GM12878 (cell line): Measurements from ENCODE around the gene GCNT2. TPM values are rescaled to one million over a fixed set of nuclear protein-coding genes. Genes with fewer than 3 reads are reported as not detected.

Source experiments
- EED ChIP-seq: sonication (generic); IDR thresholded peaks from 2 replicates; pipeline ENCODE4 v1.6.1; 2016; ENCODE audit warnings: antibody characterized with exemption, low read depth
- NFXL1 ChIP-seq: fragments of 450-650 bp; IDR thresholded peaks from 2 replicates; pipeline ENCODE4 v1.6.1; 2017; ENCODE audit warnings: antibody characterized with exemption, mild to moderate bottlenecking, borderline replicate concordance
- NR2C1 ChIP-seq: fragments of 450-650 bp; IDR thresholded peaks from 2 replicates; pipeline ENCODE4 v1.6.1; 2017; ENCODE audit warnings: antibody characterized with exemption, mild to moderate bottlenecking, moderate library complexity
- TAF1 ChIP-seq: IDR thresholded peaks from 2 replicates; pipeline ENCODE4 v1.6.1; 2011; ENCODE audit warnings: mild to moderate bottlenecking, low read depth, low read length, borderline replicate concordance
- polyA plus RNA-seq, 11 experiments: library from polyadenylated mRNA; depleted of rRNA in 4 of 11; unstranded in 6 of 11; stranded (reverse) in 5 of 11; fragments of >200 nt; fragmentation: Nextera tagmentation in 4 of 11; fragmentation: Illumina TruSeq in 1 of 11; extraction: Ambion mirVana in 4 of 11; extraction: Trizol in 1 of 11; gene quantifications; 1 replicate in 1 of 11; 2 replicates in 10 of 11; pipeline versions ENCODE4 v1.2.1 to v1.2.3, GENCODE V29; 2011 to 2016; ENCODE audit warnings: inconsistent platforms in 2 of 11, missing spikeins in 2 of 11, low read depth in 1 of 11
- total RNA-seq, 4 experiments: library from RNA; depleted of rRNA in 3 of 4; stranded (reverse); fragments of >200 nt in 3 of 4; fragmentation: Illumina TruSeq in 1 of 4; extraction: Trizol in 1 of 4; gene quantifications; 2 replicates each; pipeline versions ENCODE4 v1.2.1 to v1.2.3, GENCODE V29; 2013 to 2021
- TF ChIP-seq, protein P1 (sequence below): fragments of 450-650 bp; IDR thresholded peaks from 2 replicates; pipeline ENCODE4 v1.6.1; 2017; ENCODE audit warnings: low read depth, mild to moderate bottlenecking, moderate library complexity
- TF ChIP-seq, protein P2 (sequence below): IDR thresholded peaks from 2 replicates; pipeline ENCODE4 v1.6.1; 2012; ENCODE audit warnings: improper control_type of control experiment, low read depth, low read length; ENCODE audit not compliant: insufficient replicate concordance
- TF ChIP-seq, protein P3 (sequence below): IDR thresholded peaks from 2 replicates; pipeline ENCODE4 v1.6.1; 2012; ENCODE audit warnings: low read length, inconsistent platforms

The GCNT2 gene
- total and polyA plus RNA-seq, 10 of the 15 experiments (the other 5 are each of a cell fraction or from before 2014, with no cell fraction given) = 5.0 to 21.6 (median 11.9) TPM

DNA sequence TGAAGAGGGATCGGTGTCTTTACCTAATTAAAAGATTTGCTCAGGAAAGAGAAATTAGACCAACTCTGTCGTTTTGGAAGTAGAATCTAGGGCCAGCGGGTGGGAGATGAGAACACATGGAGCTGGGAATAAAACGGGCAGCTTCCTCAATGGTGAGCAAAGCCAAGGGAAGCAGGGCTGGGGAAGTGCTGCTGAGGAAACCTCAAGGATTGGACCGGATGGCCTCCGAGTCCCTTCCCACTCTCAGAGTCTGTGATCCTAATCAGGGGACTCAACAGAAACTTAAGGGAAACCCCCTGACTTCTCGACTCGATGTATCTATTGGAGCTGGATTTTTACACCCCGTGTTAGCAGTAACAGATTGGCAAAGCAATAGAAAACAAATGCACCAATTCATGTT lies 10.8 kb downstream of the GCNT2 start (continued):
- TF ChIP-seq, protein P1, sequence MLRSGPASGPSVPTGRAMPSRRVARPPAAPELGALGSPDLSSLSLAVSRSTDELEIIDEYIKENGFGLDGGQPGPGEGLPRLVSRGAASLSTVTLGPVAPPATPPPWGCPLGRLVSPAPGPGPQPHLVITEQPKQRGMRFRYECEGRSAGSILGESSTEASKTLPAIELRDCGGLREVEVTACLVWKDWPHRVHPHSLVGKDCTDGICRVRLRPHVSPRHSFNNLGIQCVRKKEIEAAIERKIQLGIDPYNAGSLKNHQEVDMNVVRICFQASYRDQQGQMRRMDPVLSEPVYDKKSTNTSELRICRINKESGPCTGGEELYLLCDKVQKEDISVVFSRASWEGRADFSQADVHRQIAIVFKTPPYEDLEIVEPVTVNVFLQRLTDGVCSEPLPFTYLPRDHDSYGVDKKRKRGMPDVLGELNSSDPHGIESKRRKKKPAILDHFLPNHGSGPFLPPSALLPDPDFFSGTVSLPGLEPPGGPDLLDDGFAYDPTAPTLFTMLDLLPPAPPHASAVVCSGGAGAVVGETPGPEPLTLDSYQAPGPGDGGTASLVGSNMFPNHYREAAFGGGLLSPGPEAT = peak; percentile 59; the same call in 1 of the 2 replicates
- TF ChIP-seq TAF1 (no peak), EED (peak; percentile 71), NFXL1 (no peak), NR2C1 (no peak)
- TF ChIP-seq, protein P2, sequence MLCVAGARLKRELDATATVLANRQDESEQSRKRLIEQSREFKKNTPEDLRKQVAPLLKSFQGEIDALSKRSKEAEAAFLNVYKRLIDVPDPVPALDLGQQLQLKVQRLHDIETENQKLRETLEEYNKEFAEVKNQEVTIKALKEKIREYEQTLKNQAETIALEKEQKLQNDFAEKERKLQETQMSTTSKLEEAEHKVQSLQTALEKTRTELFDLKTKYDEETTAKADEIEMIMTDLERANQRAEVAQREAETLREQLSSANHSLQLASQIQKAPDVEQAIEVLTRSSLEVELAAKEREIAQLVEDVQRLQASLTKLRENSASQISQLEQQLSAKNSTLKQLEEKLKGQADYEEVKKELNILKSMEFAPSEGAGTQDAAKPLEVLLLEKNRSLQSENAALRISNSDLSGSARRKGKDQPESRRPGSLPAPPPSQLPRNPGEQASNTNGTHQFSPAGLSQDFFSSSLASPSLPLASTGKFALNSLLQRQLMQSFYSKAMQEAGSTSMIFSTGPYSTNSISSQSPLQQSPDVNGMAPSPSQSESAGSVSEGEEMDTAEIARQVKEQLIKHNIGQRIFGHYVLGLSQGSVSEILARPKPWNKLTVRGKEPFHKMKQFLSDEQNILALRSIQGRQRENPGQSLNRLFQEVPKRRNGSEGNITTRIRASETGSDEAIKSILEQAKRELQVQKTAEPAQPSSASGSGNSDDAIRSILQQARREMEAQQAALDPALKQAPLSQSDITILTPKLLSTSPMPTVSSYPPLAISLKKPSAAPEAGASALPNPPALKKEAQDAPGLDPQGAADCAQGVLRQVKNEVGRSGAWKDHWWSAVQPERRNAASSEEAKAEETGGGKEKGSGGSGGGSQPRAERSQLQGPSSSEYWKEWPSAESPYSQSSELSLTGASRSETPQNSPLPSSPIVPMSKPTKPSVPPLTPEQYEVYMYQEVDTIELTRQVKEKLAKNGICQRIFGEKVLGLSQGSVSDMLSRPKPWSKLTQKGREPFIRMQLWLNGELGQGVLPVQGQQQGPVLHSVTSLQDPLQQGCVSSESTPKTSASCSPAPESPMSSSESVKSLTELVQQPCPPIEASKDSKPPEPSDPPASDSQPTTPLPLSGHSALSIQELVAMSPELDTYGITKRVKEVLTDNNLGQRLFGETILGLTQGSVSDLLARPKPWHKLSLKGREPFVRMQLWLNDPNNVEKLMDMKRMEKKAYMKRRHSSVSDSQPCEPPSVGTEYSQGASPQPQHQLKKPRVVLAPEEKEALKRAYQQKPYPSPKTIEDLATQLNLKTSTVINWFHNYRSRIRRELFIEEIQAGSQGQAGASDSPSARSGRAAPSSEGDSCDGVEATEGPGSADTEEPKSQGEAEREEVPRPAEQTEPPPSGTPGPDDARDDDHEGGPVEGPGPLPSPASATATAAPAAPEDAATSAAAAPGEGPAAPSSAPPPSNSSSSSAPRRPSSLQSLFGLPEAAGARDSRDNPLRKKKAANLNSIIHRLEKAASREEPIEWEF = no peak
- TF ChIP-seq, protein P3, sequence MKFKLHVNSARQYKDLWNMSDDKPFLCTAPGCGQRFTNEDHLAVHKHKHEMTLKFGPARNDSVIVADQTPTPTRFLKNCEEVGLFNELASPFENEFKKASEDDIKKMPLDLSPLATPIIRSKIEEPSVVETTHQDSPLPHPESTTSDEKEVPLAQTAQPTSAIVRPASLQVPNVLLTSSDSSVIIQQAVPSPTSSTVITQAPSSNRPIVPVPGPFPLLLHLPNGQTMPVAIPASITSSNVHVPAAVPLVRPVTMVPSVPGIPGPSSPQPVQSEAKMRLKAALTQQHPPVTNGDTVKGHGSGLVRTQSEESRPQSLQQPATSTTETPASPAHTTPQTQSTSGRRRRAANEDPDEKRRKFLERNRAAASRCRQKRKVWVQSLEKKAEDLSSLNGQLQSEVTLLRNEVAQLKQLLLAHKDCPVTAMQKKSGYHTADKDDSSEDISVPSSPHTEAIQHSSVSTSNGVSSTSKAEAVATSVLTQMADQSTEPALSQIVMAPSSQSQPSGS = peak; percentile 1; the same call in 1 of the 2 replicates
